DOHH2 (cell line): Measurements from ENCODE around the gene PAIP1.

Experiments used
- H3F3A ChIP-seq: fragments of 200-600 bp; sonication (generic), shearing (Covaris generic); 2 replicates; pipeline ENCODE4 v1.6.0; 2016; ENCODE audit warnings: antibody characterized with exemption, mild to moderate bottlenecking; ENCODE audit not compliant: control insufficient read depth, insufficient read depth
- H3K27ac ChIP-seq: fragments of 200-600 bp; sonication (generic); 2 replicates; pipeline ENCODE4 v1.5.1; 2014; ENCODE audit warnings: low read depth, mild to moderate bottlenecking, low read length, moderate library complexity
- H3K27me3 ChIP-seq: fragments of 200-600 bp; sonication (generic); 2 replicates; pipeline ENCODE4 v1.6.1; 2014; ENCODE audit warnings: mild to moderate bottlenecking, low read length, mixed read lengths; ENCODE audit not compliant: control insufficient read depth
- H3K36me3 ChIP-seq: fragments of 200-600 bp; sonication (generic); 2 replicates; pipeline ENCODE4 v1.6.1; 2014; ENCODE audit warnings: mild to moderate bottlenecking, low read length, moderate library complexity, mixed read lengths; ENCODE audit not compliant: control insufficient read depth
- H3K4me1 ChIP-seq: fragments of 200-600 bp; sonication (generic); 2 replicates; pipeline ENCODE4 v1.6.1; 2014; ENCODE audit warnings: mild to moderate bottlenecking, low read length, mixed read lengths; ENCODE audit not compliant: control insufficient read depth
- H3K4me2 ChIP-seq: fragments of 200-600 bp; sonication (generic); 2 replicates; pipeline ENCODE4 v1.6.0; 2014; ENCODE audit warnings: mild to moderate bottlenecking, low read length, moderate library complexity
- H3K4me3 ChIP-seq: fragments of 200-600 bp; sonication (generic); 2 replicates; pipeline ENCODE4 v1.5.1; 2014; ENCODE audit warnings: mild to moderate bottlenecking, low read length, mixed read lengths
- H3K79me2 ChIP-seq: fragments of 200-600 bp; sonication (generic); 2 replicates; pipeline ENCODE4 v1.6.1; 2014; ENCODE audit warnings: mild to moderate bottlenecking, low read length, mixed read lengths; ENCODE audit not compliant: control insufficient read depth
- H3K9me2 ChIP-seq: fragments of 200-600 bp; sonication (generic); replicated peaks from 2 replicates; pipeline ENCODE4 v1.6.1; 2014; ENCODE audit warnings: mild to moderate bottlenecking, low read length, mixed read lengths; ENCODE audit not compliant: control insufficient read depth
- H3K9me3 ChIP-seq: fragments of 200-600 bp; sonication (generic); 2 replicates; pipeline ENCODE4 v1.6.1; 2014; ENCODE audit warnings: antibody characterized with exemption, low read length, mixed read lengths; ENCODE audit not compliant: control insufficient read depth, insufficient read depth
- H4K20me1 ChIP-seq: fragments of 200-600 bp; sonication (generic); 2 replicates; pipeline ENCODE4 v1.6.0; 2014; ENCODE audit warnings: low read depth, mild to moderate bottlenecking, antibody characterized with exemption, low read length, moderate library complexity; ENCODE audit not compliant: control insufficient read depth, insufficient read depth
- EZH2phosphoT487 ChIP-seq: fragments of 200-600 bp; sonication (generic); IDR thresholded peaks from 2 replicates; pipeline ENCODE4 v1.6.1; 2017; ENCODE audit warnings: borderline replicate concordance, mild to moderate bottlenecking, antibody characterized with exemption, low read length, moderate library complexity, mixed read lengths
- TF ChIP-seq, protein P1 (sequence below): fragments of 200-600 bp; sonication (generic); IDR thresholded peaks from one replicate; pipeline ENCODE4 v1.5.1; 2014; ENCODE audit warnings: antibody characterized with exemption, mild to moderate bottlenecking, low read depth, low read length; ENCODE audit not compliant: poor library complexity, severe bottlenecking

Gene PAIP1

DNA sequence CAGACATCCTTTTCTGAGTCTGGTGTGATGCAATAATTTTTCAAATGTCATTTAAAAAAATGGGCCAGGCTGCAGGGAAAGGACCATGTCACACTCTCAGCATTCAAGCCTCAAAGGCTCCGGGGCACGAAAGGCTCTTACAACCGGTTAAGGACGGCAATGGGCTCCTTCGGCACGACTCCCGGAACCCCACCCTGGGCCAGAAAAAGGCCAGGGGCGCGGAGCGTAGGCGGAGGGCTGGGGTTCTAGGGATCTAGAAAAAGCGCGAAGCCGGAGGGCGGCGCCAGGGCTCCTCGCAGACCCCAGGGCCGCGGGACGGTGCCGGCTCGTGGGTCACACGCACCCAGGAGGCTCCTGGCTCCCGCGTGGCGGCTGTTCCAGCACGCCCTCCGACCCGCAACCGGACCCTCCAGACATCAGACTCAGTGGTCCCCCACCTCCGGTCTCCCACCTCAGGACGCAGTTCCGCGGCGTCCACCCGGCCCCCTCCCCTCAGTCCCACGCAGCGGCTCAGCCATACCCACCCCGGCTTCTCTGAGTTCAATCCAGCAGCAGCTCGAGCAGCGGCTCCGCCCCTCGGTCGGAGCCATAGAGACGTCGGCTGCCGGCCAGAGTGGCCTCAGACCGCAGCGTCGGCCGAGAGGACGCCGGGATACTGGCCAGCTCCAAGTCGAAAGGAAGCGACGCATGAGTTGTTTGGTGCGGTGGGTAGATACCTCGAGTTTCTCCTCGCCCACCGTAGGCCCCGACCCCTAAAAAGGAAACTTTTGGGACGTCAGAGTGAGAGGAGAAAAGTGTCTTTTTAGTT, 73.4 kb downstream of the PAIP1 start, which contains the start of gene TMEM267:
Gene TMEM267, minus strand, starts transcription at position 568 of the 808 bp plus-strand sequence. CDS start 29,896 bp downstream, outside the sequence.
- H4K20me1 ChIP-seq: no peaks in the 10 kb centered on the region
- no peaks in the 10 kb centered on the region for H3K9me3 ChIP-seq
- TF ChIP-seq EZH2phosphoT487: no peak
- TF ChIP-seq, protein P1, sequence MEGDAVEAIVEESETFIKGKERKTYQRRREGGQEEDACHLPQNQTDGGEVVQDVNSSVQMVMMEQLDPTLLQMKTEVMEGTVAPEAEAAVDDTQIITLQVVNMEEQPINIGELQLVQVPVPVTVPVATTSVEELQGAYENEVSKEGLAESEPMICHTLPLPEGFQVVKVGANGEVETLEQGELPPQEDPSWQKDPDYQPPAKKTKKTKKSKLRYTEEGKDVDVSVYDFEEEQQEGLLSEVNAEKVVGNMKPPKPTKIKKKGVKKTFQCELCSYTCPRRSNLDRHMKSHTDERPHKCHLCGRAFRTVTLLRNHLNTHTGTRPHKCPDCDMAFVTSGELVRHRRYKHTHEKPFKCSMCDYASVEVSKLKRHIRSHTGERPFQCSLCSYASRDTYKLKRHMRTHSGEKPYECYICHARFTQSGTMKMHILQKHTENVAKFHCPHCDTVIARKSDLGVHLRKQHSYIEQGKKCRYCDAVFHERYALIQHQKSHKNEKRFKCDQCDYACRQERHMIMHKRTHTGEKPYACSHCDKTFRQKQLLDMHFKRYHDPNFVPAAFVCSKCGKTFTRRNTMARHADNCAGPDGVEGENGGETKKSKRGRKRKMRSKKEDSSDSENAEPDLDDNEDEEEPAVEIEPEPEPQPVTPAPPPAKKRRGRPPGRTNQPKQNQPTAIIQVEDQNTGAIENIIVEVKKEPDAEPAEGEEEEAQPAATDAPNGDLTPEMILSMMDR: no peak
- peak within 1 kb of the TSS; percentile 87 for H3K27ac ChIP-seq
- H3K4me3 ChIP-seq: peak within 1 kb of the TSS; percentile 84
- peaks cover 30% of the 10 kb centered on the region for H3K4me1 ChIP-seq
- H3K27me3 ChIP-seq: no peaks in the 10 kb centered on the region
- H3F3A ChIP-seq: peaks cover 23% of the 10 kb centered on the region
- no peaks in the 10 kb centered on the region for H3K9me2 ChIP-seq
- peaks cover 32% of the 10 kb centered on the region for H3K79me2 ChIP-seq
- H3K4me2 ChIP-seq: peak within 1 kb of the TSS; percentile 93
- peaks cover 20% of the 10 kb centered on the region for H3K36me3 ChIP-seq

DNA sequence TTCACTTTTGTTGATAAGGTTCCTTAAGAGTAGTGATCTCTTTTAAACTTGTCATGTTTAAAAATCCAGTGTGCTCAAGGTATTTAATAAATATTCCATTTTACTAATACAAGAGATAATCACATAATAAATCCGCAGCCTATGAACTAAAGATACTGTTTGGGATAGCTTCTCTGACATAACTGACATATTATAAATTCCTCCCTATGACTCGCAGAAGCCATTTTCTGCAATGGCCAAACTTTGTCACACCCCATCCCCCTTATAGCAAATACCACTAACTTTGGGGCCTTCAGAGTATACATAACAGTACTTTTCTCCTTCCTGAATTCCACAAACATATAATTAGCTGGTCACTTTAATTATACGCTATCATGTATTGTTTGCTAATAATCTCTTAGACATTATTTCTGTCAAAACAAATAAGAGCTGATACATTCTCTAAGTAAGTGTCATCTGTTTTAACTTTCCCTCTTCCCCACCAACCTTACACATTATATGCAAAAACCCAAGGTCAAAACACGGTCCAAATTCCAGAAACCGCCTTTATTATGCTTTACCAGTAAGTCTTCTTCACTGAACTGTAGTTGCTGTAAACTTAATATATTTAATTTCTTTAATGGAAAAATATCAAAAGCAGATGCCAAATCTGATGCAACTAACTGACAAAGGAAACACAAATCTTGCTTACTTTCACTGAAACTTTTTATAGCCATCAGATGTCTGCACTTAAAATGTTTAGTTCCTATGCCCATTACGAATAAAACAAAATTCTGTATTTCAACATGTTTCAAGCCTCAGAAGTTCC, 74.2 kb downstream of the PAIP1 start:
- H3K79me2 ChIP-seq: peaks cover 32% of the 10 kb centered on the region
- peak overlapping the region; percentile 93 for H3K4me2 ChIP-seq
- peaks cover 20% of the 10 kb centered on the region for H3F3A ChIP-seq
- no peaks in the 10 kb centered on the region for H3K9me2 ChIP-seq
- H3K4me3 ChIP-seq: peak overlapping the region; percentile 84
- peak overlapping the region; percentile 87 for H3K27ac ChIP-seq
- TF ChIP-seq, protein P1: no peak
- TF ChIP-seq EZH2phosphoT487: no peak
- no peaks in the 10 kb centered on the region for H3K27me3 ChIP-seq
- H4K20me1 ChIP-seq: no peaks in the 10 kb centered on the region
- H3K36me3 ChIP-seq: peaks cover 11% of the 10 kb centered on the region
- peaks cover 30% of the 10 kb centered on the region for H3K4me1 ChIP-seq
- H3K9me3 ChIP-seq: no peaks in the 10 kb centered on the region
